Measurements from ENCODE around the gene SCG2. TPM values are rescaled to one million over a fixed set of nuclear protein-coding genes. Genes with fewer than 3 reads are reported as not detected.
A peak's percentile ranks its signal among the peaks of the same experiment; 100 is the strongest.

Gene SCG2
- total RNA-seq, 2 donors from 2014 or later: 0.56 to 4.9 TPM

DNA sequence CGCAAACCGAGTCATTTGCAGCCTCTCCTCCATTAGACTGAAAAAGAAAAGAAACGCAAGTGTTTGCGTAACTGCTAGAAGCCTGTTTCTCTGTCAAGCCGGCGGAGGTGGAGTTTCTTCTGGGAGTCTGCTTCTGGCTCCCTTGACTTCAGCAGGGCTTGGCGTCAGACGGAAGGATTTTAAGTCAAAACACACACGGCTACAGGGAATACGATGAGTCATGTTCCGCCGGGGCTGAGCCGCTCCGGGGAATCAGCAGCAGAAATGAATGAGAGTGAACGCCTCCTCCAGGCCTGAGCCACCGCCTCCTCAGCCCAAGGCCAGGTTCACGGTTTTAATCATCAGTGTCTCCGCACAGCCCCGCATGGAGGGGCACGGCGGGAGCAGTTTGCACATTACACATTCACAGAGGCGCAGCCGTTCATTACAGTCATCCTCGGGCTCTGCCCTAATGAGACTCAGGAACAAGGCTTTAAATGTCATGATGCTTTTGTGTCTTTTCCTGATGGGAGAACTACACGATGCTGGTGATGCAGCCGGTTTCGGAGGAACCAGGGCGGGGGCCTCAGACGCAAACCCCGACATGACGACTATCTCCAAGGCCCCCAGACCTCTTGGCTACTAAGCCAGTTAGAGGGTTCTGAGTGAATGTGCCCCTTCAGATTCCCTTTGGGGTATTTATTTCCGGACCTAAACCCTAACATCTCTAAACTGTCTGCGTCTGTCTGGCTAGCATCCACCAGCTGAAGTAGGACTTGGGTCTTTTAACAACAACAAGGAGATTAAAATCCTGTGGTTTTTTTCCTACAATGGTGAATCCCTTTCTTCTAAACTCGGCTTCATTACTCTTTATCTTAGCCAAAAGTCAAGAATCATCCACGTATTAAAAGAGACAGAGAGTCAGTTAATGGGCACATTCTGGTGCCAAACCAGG lies 11.1 kb upstream of the SCG2 start:
- TF ChIP-seq, protein P1, sequence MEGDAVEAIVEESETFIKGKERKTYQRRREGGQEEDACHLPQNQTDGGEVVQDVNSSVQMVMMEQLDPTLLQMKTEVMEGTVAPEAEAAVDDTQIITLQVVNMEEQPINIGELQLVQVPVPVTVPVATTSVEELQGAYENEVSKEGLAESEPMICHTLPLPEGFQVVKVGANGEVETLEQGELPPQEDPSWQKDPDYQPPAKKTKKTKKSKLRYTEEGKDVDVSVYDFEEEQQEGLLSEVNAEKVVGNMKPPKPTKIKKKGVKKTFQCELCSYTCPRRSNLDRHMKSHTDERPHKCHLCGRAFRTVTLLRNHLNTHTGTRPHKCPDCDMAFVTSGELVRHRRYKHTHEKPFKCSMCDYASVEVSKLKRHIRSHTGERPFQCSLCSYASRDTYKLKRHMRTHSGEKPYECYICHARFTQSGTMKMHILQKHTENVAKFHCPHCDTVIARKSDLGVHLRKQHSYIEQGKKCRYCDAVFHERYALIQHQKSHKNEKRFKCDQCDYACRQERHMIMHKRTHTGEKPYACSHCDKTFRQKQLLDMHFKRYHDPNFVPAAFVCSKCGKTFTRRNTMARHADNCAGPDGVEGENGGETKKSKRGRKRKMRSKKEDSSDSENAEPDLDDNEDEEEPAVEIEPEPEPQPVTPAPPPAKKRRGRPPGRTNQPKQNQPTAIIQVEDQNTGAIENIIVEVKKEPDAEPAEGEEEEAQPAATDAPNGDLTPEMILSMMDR (IDR thresholded peaks at IDR 0.05): no peak
- H3K27ac ChIP-seq: peak overlapping the region; percentile 57 to 76
- no peaks in the 10 kb centered on the region for H3K9me3 ChIP-seq
- no peaks in the 10 kb centered on the region for H3K27me3 ChIP-seq (replicated peaks; ENCODE audit: insufficient read depth)
- peak overlapping the region; percentile 65 for H3K4me3 ChIP-seq
- peaks cover 4 to 12% of the 10 kb centered on the region in 2 donors for H3K4me1 ChIP-seq (ENCODE audit: control insufficient read depth in 1 of 2, low read depth in 2 of 2)
- H3K36me3 ChIP-seq: no peaks in the 10 kb centered on the region
- DNase-seq (ENCODE audit: low spot score) (peak; percentile 76), ATAC-seq (ENCODE audit: insufficient number of reproducible peaks, low FRiP score, low read depth) (peak; percentile 93)

GRCh38 chr2:223612501-223612900 lies 10.3 kb upstream of the SCG2 start:
- Histone ChIP-seq H3K9me3 (no peaks in the 10 kb centered on the region), H3K4me1 (ENCODE audit: control insufficient read depth in 1 of 2, low read depth in 2 of 2) (peaks cover 4 to 12% of the 10 kb centered on the region in 2 donors), H3K27me3 (replicated peaks; ENCODE audit: insufficient read depth) (no peaks in the 10 kb centered on the region), H3K27ac (peak overlapping the region; percentile 57 to 76), H3K36me3 (no peaks in the 10 kb centered on the region), H3K4me3 (peak overlapping the region; percentile 65)
- ATAC-seq (ENCODE audit: insufficient number of reproducible peaks, low FRiP score, low read depth): no peak
- DNase-seq (ENCODE audit: low spot score): no peak
- TF ChIP-seq, protein P1 (IDR thresholded peaks at IDR 0.05): no peak

- no peak for ATAC-seq (ENCODE audit: insufficient number of reproducible peaks, low FRiP score, low read depth)
- DNase-seq (ENCODE audit: low spot score): no peak
Measured at GRCh38 chr2:223611061-223611460, 8.9 kb upstream of the SCG2 start.

DNA sequence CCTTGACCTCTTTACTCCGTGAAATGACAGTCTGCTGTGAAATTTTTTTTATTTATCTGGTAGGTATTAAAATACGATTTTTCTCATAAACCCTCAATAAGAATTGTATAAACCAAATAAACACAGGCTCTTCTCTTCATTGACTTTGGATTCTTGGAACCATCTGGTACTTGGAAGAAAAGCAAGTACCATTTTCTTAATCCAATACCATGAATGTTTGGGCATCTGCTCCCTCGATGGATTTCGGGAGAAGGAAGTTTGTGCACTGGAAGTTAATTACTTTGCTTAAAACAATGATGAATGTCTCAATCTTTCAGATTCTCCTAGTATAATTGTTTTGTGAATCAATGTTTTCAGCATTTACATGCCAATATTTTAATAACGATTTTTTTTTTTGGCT lies 5.3 kb upstream of the SCG2 start:
- H3K27ac ChIP-seq: no peak overlapping the region

More at GRCh38 chr2:223611061-223611460, 8.9 kb upstream of the SCG2 start:
- no peaks in the 10 kb centered on the region for H3K9me3 ChIP-seq
- no peak overlapping the region for H3K4me3 ChIP-seq
- peaks cover 4 to 12% of the 10 kb centered on the region in 2 donors for H3K4me1 ChIP-seq (ENCODE audit: control insufficient read depth in 1 of 2, low read depth in 2 of 2)
- H3K27me3 ChIP-seq (replicated peaks; ENCODE audit: insufficient read depth): no peaks in the 10 kb centered on the region
- no peaks in the 10 kb centered on the region for H3K36me3 ChIP-seq
- no peak overlapping the region for H3K27ac ChIP-seq
- TF ChIP-seq, protein P1 (IDR thresholded peaks at IDR 0.05): no peak

GRCh38 chr2:223606946-223607345 lies 4.8 kb upstream of the SCG2 start:
- no peaks in the 10 kb centered on the region for H3K36me3 ChIP-seq
- no peak overlapping the region for H3K27ac ChIP-seq
- no peak overlapping the region for H3K4me3 ChIP-seq
- H3K27me3 ChIP-seq (replicated peaks; ENCODE audit: insufficient read depth): no peaks in the 10 kb centered on the region
- ATAC-seq (ENCODE audit: insufficient number of reproducible peaks, low FRiP score, low read depth) (no peak), DNase-seq (ENCODE audit: low spot score) (no peak)
- H3K4me1 ChIP-seq (ENCODE audit: control insufficient read depth in 1 of 2, low read depth in 2 of 2): no peaks in the 10 kb centered on the region
- H3K9me3 ChIP-seq: no peaks in the 10 kb centered on the region
- TF ChIP-seq, protein P1 (IDR thresholded peaks at IDR 0.05): no peak

More for the DNA sequence above, 5.3 kb upstream of the SCG2 start:
- H3K4me1 ChIP-seq (ENCODE audit: control insufficient read depth in 1 of 2, low read depth in 2 of 2): peaks cover 2% of the 10 kb centered on the region in 2 donors
- no peaks in the 10 kb centered on the region for H3K27me3 ChIP-seq (replicated peaks; ENCODE audit: insufficient read depth)
- no peak for ATAC-seq (ENCODE audit: insufficient number of reproducible peaks, low FRiP score, low read depth)
- no peak overlapping the region for H3K4me3 ChIP-seq
- no peaks in the 10 kb centered on the region for H3K36me3 ChIP-seq
- DNase-seq (ENCODE audit: low spot score): no peak
- no peaks in the 10 kb centered on the region for H3K9me3 ChIP-seq
- TF ChIP-seq, protein P1 (IDR thresholded peaks at IDR 0.05): no peak

Measured in thoracic aorta (tissue), 2 donors.